GM21390 (cell line): ENCODE data around the gene EML4.

ENCODE experiments used
- ATAC-seq: cut with Tn5 transposase; IDR thresholded peaks from one replicate; pipeline ENCODE4 v1.9.1; 2021; ENCODE audit not compliant: unreplicated experiment

EML4 gene

DNA sequence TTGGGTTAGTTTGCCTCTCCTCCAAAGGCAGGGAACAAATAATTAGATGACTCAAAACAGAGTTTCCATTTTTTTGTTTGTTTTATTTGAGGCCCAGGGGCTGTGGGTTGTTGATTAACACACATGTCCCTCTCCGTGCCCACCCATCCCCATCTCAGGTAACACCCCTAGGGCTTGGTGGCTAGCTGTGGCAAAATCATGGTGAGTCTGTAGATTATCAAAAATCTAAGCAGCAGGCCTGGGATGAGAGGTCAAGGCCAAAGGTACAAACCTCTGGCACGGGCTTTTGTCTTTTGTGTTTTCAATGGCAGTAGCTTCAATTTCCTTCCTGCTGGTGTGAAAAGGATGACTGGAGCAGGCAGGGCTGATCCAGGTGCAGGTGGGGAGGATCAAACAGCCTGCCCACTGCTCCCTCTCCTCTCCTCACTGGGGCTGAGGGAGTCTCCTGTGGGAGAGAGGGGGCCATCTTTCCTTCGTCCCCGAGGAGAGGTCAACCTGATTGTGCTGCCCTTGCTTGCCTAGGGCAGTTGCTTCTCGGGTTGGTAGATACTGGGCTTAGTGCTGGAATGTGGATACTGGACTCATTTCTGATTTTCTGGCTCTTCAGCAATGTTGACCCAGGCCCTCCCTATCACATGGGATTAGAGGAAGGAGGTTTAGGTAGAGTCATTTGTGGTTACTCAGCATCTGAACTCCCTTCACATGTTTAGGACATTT is 31.9 kb upstream of the EML4 start:
- no peak for ATAC-seq

GRCh38 chr2:42138163-42139015 is 30.8 kb upstream of the EML4 start:
- ATAC-seq: no peak

DNA sequence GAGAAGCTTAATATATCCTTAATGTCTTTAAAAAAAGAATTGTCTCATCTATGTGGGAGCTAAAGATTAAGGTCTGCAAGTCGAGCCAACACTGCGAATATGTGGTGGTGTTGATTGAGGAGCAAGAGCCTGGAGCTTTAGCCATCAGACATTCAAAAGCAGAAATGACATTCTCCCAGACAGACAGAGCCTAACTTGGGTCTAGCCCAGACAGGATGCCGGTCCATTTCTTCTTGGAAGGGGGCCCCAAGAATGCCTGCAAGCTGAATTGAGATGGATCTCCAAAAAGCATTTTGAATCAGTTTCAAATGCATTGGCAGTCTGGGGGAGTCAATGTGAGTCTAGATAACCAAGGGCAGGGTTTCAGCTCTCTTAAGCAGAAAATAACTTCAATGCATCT is 30.1 kb upstream of the EML4 start:
- ATAC-seq: no peak

DNA sequence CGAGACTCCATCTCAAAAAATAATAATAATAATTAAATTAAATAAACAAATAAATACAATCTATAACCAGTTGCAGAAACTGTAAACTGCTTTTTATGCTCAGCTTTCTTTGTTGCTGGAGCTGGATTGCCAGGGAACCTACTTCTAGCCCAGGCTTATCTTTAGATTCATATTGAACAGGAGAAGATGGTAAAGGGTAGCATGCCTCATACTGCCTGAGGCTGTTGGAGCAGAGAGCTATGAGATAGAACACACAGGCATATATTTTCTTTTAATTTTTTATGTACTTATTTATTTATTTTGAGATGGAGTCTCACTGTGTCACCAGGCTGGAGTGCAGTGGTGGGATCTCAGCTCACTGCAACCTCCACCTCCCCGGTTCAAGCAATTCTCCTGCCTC is 28.7 kb upstream of the EML4 start:
- no peak for ATAC-seq

DNA sequence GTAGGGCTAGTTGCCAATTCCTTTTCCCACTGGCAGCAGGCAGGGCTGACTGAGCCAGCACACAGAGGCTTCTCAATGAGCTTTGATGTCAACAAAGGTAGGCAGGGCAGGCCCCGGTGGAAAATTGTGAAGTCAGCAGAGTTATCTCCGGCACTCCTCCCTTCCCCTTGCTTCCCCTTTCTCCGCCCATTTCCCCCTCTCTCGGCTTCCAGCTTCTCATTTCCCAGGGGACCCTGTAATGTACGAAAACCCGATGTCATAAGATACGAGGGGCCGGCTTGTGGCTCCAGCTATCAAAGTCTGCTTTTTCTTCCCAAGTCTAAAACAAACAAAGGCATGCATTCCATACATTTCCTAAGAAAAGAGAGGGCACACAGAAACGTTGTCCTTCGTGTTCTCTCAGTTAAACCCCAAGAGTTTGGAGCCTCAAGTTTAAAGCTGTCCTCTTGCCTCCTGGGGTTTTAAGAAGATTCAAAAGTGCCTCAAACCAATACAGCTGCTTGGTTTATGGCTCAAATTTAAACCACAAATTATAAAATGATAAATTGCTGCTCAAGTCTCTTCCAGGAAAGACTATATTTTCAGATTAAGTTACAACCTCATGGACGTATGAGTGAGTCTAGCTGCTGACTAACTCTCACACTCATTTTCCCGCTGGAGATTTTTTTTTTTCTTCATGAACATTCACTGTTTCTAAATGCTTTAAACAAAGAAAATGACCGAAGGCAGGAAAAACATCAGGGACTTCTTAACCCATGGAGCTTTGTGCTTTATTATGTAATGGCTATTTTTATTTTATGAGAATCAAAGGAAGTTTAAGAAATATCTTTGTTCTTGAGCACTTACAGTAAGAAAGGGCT is 27.2 kb upstream of the EML4 start:
- no peak for ATAC-seq

GRCh38 chr2:42142547-42143184 is 26.5 kb upstream of the EML4 start:
- no peak for ATAC-seq

GRCh38 chr2:42147641-42148274 is 21.4 kb upstream of the EML4 start:
- no peak for ATAC-seq

GRCh38 chr2:42150159-42150558 is 19.0 kb upstream of the EML4 start:
- no peak for ATAC-seq

DNA sequence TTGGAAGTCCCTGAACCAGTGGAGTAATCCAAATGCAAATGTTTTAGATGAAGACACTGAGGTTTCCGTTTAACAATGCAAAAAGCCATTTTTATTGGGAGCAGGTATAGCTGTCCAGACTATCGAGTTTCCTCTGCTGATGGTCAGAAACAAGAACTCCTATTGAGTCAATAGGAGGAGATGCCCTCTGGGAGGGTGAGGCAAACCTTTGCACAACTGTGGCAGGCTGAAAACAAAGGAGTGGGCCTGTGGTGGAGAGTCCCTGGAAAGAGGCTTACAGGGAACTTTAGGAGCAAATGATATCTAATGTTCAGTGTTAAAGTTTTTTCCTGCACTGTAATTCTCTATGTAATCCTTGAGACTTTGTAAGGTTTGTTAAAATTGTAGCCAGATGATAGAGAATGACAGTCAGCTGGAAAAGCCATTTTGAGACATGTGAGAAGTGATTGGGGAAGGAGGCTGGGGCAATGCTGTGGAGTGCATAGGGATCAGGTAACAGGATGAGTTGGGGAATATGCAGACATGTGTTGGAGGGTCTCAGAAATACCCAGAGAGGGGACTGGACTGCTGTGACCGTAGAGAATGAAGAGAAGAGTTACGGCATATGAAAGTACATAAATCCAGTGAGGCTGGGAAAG is 15.1 kb upstream of the EML4 start:
- ATAC-seq: no peak

DNA sequence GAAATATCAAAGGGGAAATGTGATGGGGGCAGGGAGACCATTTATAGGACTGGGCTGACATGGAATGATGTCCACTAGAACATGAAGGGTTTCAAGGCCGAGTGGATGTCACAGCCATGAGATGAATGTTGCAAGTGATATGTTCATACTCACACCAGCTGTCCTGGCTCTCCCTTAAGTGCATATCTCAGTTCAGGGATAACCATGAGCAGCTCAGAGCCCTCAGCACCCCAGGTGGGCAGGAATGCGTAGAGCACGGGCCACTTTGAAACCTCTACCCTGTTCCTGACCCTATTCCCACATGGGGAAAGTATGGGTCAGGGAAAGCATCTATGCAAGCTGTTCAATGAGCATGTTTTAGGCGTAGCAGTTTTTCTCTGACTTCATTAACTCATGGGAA is 12.4 kb upstream of the EML4 start:
- no peak for ATAC-seq

DNA sequence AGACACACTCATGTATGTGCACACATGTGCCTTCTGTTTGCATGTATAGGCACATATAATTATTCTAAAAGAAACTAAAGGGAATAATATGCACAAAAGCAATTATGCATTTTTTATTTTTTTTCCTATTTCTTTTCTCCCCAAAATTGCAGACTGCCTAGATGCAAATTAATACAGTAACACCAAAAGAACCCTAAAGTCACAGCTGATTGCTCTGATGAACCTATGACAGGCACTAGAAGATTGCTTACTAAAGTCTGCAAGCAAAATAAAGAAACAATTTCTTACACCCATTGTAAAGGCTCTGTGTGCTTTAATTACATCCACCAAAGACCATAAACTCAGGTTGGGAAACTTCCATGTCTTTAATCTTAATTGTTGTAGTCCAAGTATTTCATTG is 7.7 kb upstream of the EML4 start:
- no peak for ATAC-seq

DNA sequence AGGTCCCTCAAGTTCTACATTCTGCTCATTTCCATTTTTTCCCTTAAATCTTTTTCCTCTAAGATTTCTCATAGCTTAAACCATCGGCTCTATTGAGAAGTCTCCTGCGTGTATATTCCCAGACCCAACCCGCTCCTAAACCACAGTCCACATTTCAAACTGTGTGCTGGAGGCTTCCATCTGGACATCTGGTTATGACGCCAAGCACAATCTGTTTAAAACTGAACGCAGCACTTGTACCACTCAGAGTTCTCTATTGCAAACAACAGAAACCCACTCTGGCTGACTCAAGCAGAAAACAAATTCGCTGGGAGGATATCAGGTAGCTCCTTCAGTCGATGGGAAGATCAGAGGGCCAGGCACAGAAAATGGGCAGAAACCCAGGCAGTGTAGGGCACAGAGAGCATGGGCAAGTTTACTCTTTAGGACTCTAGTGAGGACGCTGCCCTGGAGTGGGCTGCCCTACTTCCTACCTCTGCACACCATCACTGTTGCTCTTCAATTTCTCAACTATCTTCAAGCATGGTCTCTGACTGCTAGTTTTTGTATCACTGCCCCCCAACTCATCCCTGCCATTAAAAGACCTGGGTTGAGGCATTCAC is 5.6 kb upstream of the EML4 start:
- no peak for ATAC-seq

GRCh38 chr2:42164046-42164445 is 5.1 kb upstream of the EML4 start:
- ATAC-seq: no peak

DNA sequence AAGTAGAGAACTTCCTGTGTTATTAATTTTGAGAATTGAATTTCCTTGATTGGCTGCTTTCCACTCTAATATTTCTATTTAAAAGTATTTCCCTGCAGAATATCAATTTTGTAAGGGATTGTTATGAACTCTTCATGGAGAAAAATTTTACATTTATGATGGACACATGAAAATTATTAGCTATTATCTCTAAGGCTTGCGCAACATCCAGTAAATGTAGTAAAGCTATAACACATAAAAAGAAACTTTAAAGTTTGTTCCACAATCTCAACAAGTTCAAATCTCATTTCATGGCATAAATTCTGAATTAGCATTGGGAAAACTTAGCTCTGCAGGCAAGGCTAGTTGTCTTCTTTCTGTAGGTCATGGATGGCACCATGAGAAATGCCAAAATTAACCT is 4.2 kb upstream of the EML4 start:
- no peak for ATAC-seq

GRCh38 chr2:42167458-42167857 is 1.7 kb upstream of the EML4 start:
- no peak for ATAC-seq

- no peak for ATAC-seq
Observed at GRCh38 chr2:42168459-42169099, 574 bp upstream of the EML4 start.

DNA sequence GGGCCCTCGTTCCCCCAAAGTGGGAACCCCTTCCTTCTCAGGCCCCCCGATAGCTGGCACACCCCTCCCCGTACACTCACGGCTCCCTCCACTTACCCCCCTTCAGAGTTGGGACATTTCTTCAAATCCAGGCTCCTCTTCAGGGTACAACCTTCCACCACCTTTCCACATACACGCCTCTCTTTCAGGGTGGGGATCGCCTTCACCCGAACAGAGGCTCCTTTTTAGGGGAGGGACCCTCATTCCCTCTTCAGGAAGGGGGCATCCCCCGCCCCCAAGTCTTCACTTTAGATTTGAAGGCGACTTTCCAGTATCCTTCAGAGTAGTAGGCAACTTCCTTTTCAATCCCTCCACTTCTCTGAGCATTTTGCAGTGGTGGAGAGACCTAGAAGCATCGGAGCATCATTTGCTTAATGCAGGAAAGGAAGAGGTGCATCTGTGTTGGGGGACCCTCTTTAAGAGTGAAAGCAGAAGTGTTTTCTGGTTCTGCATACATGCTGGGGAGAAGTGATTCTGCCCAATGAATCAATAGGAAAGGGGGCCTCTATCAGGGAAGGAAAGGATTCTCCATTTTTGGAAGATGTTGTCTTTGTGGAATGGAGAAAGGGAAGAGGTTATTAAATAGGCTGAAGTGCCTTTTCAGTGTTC is 845 bp downstream of the EML4 start:
- ATAC-seq: peak; percentile 29

DNA sequence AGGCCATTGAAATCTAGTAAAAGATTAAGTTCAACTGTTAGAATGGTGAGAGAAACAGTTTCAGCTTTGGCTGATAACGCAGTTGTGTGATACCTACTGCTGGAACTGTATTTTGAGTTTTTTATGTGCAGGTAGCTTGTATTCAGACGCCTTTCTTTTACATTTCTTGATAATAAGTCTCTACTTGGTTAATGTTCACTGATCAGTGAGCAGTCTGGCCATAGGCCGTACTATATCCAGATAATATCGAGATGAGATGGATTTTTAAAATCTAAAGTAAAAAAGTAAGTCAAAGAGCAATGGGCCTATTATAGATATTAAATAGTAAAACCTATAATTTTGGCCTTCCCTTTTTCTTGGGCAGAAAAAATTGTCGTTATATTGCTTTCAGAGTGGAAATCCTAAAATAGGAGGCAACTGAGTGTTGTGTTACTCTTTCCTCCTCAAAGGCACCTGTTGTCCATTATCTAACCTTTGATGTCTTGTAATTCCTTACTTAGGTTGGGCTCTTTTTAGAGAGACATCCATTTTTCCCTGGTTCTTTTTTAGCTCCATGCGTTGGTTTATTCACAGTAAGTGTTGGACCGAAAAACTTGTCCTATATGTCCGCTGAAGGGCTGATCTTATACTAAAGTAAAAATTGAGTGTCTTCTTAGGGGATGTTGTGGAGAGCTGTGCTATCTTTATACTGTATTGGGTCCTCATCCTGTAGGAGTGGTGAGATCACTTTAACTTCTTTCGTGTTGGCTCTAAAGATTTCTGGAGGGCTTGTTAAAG is 1.7 kb downstream of the EML4 start:
- ATAC-seq: no peak
